K562 (cell line): ENCODE results near the gene ITSN1. TPM values are rescaled to one million over a fixed set of nuclear protein-coding genes. Genes with fewer than 3 reads are reported as not detected.

Experiments
- ASH1L ChIP-seq: fragments of 450-650 bp; IDR thresholded peaks from 2 replicates; pipeline ENCODE4 v1.6.1; 2018; ENCODE audit warnings: borderline replicate concordance, mild to moderate bottlenecking, low read depth; ENCODE audit not compliant: partially characterized antibody
- E2F6 ChIP-seq, 2 experiments: IDR thresholded peaks; 2 replicates each; pipeline ENCODE4 v1.6.1; 2011; ENCODE audit warnings: borderline replicate concordance in 1 of 2, control low read depth in 1 of 2, low read depth in 1 of 2, low read length in 1 of 2, mild to moderate bottlenecking in 1 of 2, mixed read lengths in 1 of 2, moderate library complexity in 1 of 2; ENCODE audit not compliant: insufficient read depth in 1 of 2, insufficient read length in 1 of 2, poor library complexity in 1 of 2, severe bottlenecking in 1 of 2; ENCODE audit errors: extremely low read depth in 1 of 2
- HEY1 ChIP-seq: fragments of 250-450 bp; sonication (Bioruptor Pico); IDR thresholded peaks from 2 replicates; pipeline ENCODE4 v1.5.0; 2020; ENCODE audit warnings: mild to moderate bottlenecking, moderate library complexity, borderline replicate concordance
- KLF10 ChIP-seq: fragments of 250-450 bp; sonication (Bioruptor Pico); IDR thresholded peaks from 2 replicates; pipeline ENCODE4 v1.6.1; 2021; ENCODE audit warnings: matching md5 sums
- LARP7 ChIP-seq: fragments of 450-650 bp; IDR thresholded peaks from 2 replicates; pipeline ENCODE4 v1.6.1; 2016
- MNT ChIP-seq, 2 experiments: fragments of 450-650 bp; conservative IDR thresholded peaks; 2 replicates each; pipeline ENCODE4 v1.6.1; 2017; ENCODE audit warnings: mild to moderate bottlenecking in 2 of 2, moderate library complexity in 2 of 2
- MTA2 ChIP-seq: fragments of 450-650 bp; IDR thresholded peaks from 2 replicates; pipeline ENCODE4 v1.6.1; 2016; ENCODE audit warnings: low read depth
- POU5F1 ChIP-seq: fragments of 150-350 bp; IDR thresholded peaks from 2 replicates; pipeline ENCODE4 v1.6.1; 2014; ENCODE audit warnings: borderline replicate concordance, low read length, low read depth, mild to moderate bottlenecking; ENCODE audit not compliant: partially characterized antibody
- RNF2 ChIP-seq: sonication (generic); IDR thresholded peaks from 2 replicates; pipeline ENCODE4 v1.6.1; 2016
- SAFB ChIP-seq: fragments of 200-400 bp; formaldehyde crosslinking; IDR thresholded peaks from 2 replicates; pipeline ENCODE4 v1.6.1; 2017; ENCODE audit warnings: low read depth, low read length, borderline replicate concordance
- SMARCE1 ChIP-seq: fragments of 450-650 bp; IDR thresholded peaks from 2 replicates; pipeline ENCODE4 v1.7.1; 2016; ENCODE audit warnings: mild to moderate bottlenecking
- SUPT5H ChIP-seq: fragments of 450-650 bp; IDR thresholded peaks from 2 replicates; pipeline ENCODE4 v1.6.1; 2016
- TBP ChIP-seq: optimal IDR thresholded peaks from 2 replicates; pipeline ENCODE3; 2011; ENCODE audit warnings: low read depth, low read length, improper control_type of control experiment
- TFE3 ChIP-seq: fragments of 450-650 bp; formaldehyde crosslinking; IDR thresholded peaks from 2 replicates; pipeline ENCODE4 v1.4.0; 2020; ENCODE audit warnings: mild to moderate bottlenecking, mixed read lengths
- TSC22D4 ChIP-seq: fragments of 450-650 bp; IDR thresholded peaks from 2 replicates; pipeline ENCODE4 v1.6.1; 2016; ENCODE audit warnings: missing genetic modification characterization, missing biosample characterization, control low read depth
- UBTF ChIP-seq, 2 experiments: IDR thresholded peaks; 2 replicates each; pipeline ENCODE4 v1.6.1; 2012; ENCODE audit warnings: improper control_type of control experiment in 2 of 2, low read depth in 2 of 2, low read length in 2 of 2, borderline replicate concordance in 1 of 2
- ZNF217 ChIP-seq: sonication (generic); formaldehyde crosslinking; IDR thresholded peaks from 2 replicates; pipeline ENCODE4 v1.8.0; 2022; ENCODE audit warnings: mild to moderate bottlenecking, missing genetic modification reagents
- ZNF324 ChIP-seq: fragments of 250-450 bp; sonication (Bioruptor Pico); IDR thresholded peaks from 2 replicates; pipeline ENCODE4 v1.4.0; 2020; ENCODE audit warnings: mild to moderate bottlenecking
- ZNF512 ChIP-seq: IDR thresholded peaks from 2 replicates; pipeline ENCODE4 v1.6.1; 2016; ENCODE audit warnings: missing genetic modification characterization, missing compliant biosample characterization
- ZNF717 ChIP-seq: fragments of 250-450 bp; sonication (Bioruptor Pico); IDR thresholded peaks from 2 replicates; pipeline ENCODE4 v1.5.0; 2021
- polyA plus RNA-seq, 8 experiments: library from polyadenylated mRNA; depleted of rRNA in 4 of 8; stranded (reverse) in 5 of 8; unstranded in 3 of 8; fragments of >200 nt; fragmentation: Nextera tagmentation in 2 of 8; fragmentation: Illumina TruSeq in 1 of 8; extraction: Ambion mirVana in 2 of 8; extraction: Trizol in 1 of 8; gene quantifications; 2 replicates each; pipeline versions ENCODE4 v1.2.1 to v1.2.3, GENCODE V29; 2011 to 2014; ENCODE audit warnings: inconsistent platforms in 1 of 8, missing spikeins in 1 of 8
- total RNA-seq, 7 experiments: library from RNA; depleted of rRNA in 6 of 7; stranded (reverse); fragments of >200 nt in 6 of 7; fragmentation: Illumina TruSeq in 2 of 7; extraction: Trizol in 2 of 7; gene quantifications; 2 replicates each; pipeline versions ENCODE4 v1.2.1 to v1.2.3, GENCODE V29; 2011 to 2021; ENCODE audit warnings: low replicate concordance in 1 of 7

The ITSN1 gene
- total and polyA plus RNA-seq, 9 of the 15 experiments (the other 6 are each of a cell fraction or from before 2014, with no cell fraction given), result 1.1 to 12.6 (median 4.8) TPM

GRCh38 chr21:33947451-33948095 is 305.3 kb downstream of the ITSN1 start (continued):
- TF ChIP-seq TBP (peak; percentile 77), HEY1 (CRISPR knock-in tag) (0 out of 2 replicates have a peak, but pooled peaks have one; percentile 43), KLF10 (CRISPR knock-in tag) (no peak), RNF2 (0 out of 2 replicates have a peak, but pooled peaks have one; percentile 43), UBTF (IDR thresholded peaks at IDR 0.05; ENCODE audit: borderline replicate concordance in 1 of 2, low read depth in 2 of 2, low read length in 2 of 2) (no peak), SUPT5H (0 out of 2 replicates have a peak, but pooled peaks have one; percentile 49), SMARCE1 (peak; percentile 97), TSC22D4 (tag) (no peak), LARP7 (no peak), TFE3 (peak; percentile 59), ZNF512 (tag) (no peak), SAFB (no peak), ZNF717 (CRISPR knock-in tag) (no peak), MTA2 (0 out of 2 replicates have a peak, but pooled peaks have one; percentile 4), MNT (conservative IDR thresholded peaks at IDR 0.05) (peak; percentile 60 to 78; a peak in 3 of 4 replicates), POU5F1 (no peak), ASH1L (no peak), ZNF217 (CRISPR knock-in tag) (no peak), E2F6 (IDR thresholded peaks at IDR 0.05; ENCODE audit: borderline replicate concordance in 1 of 2, extremely low read depth in 1 of 2, insufficient read depth in 1 of 2, insufficient read length in 1 of 2, low read depth in 1 of 2, low read length in 1 of 2, poor library complexity in 1 of 2, severe bottlenecking in 1 of 2) (peak in 1 of 2 experiments; percentile 13), ZNF324 (CRISPR knock-in tag) (peak; percentile 3; the same call in 1 of the 2 replicates)
